Medulla oblongata (tissue), 1 donor: ENCODE data around the gene FRAT1.

Experiments
- DNase-seq: peaks from one replicate; pipeline ENCODE4 v3.0.0-alpha.2; 2015; ENCODE audit errors: extremely low spot score

Gene FRAT1

GRCh38 chr10:97307866-97308780, 10.9 kb upstream of the FRAT1 start:
- no peak for DNase-seq

- DNase-seq: no peak
These were observed 7.9 kb upstream of the FRAT1 start for GRCh38 chr10:97311111-97311626.

GRCh38 chr10:97312897-97313296, 6.2 kb upstream of the FRAT1 start:
- DNase-seq: no peak

- no peak for DNase-seq
These were observed 4.4 kb upstream of the FRAT1 start for GRCh38 chr10:97314671-97315070.

GRCh38 chr10:97319671-97320479, 804 bp downstream of the FRAT1 start:
- DNase-seq: peak; percentile 59

- no peak for DNase-seq
These were observed 1.5 kb downstream of the FRAT1 start for GRCh38 chr10:97320480-97321031.

GRCh38 chr10:97321032-97321803, 2.1 kb downstream of the FRAT1 start:
- peak; percentile 78 for DNase-seq

GRCh38 chr10:97321804-97322190, 2.7 kb downstream of the FRAT1 start:
- peak; percentile 63 for DNase-seq

- no peak for DNase-seq
These were observed 4.4 kb downstream of the FRAT1 start for GRCh38 chr10:97323501-97323900.

GRCh38 chr10:97325754-97326153, 6.7 kb downstream of the FRAT1 start:
- DNase-seq: no peak

- no peak for DNase-seq
These were observed 8.6 kb downstream of the FRAT1 start for GRCh38 chr10:97327348-97328294.

GRCh38 chr10:97328646-97329453, 9.8 kb downstream of the FRAT1 start:
- DNase-seq: no peak

GRCh38 chr10:97329766-97330165, 10.7 kb downstream of the FRAT1 start:
- no peak for DNase-seq

GRCh38 chr10:97331153-97331703, 12.2 kb downstream of the FRAT1 start:
- DNase-seq: no peak

GRCh38 chr10:97332591-97333350, 13.7 kb downstream of the FRAT1 start:
- DNase-seq: peak; percentile 87

GRCh38 chr10:97333351-97333600, 14.2 kb downstream of the FRAT1 start:
- DNase-seq: no peak

GRCh38 chr10:97333601-97334369, 14.7 kb downstream of the FRAT1 start:
- peak; percentile 31 for DNase-seq
